HG02763 (cell line): ENCODE data around the gene ASTL.
"Not testable (repeated sequence)": the region's sequence is repeated elsewhere in the genome, so short reads cannot be mapped to it uniquely, and the experiment has no call there.

Experiments used
- ATAC-seq: cut with Tn5 transposase; IDR thresholded peaks from one replicate; pipeline ENCODE4 v1.9.1; 2021; ENCODE audit warnings: mild to moderate bottlenecking, moderate library complexity; ENCODE audit not compliant: unreplicated experiment

ASTL gene

DNA sequence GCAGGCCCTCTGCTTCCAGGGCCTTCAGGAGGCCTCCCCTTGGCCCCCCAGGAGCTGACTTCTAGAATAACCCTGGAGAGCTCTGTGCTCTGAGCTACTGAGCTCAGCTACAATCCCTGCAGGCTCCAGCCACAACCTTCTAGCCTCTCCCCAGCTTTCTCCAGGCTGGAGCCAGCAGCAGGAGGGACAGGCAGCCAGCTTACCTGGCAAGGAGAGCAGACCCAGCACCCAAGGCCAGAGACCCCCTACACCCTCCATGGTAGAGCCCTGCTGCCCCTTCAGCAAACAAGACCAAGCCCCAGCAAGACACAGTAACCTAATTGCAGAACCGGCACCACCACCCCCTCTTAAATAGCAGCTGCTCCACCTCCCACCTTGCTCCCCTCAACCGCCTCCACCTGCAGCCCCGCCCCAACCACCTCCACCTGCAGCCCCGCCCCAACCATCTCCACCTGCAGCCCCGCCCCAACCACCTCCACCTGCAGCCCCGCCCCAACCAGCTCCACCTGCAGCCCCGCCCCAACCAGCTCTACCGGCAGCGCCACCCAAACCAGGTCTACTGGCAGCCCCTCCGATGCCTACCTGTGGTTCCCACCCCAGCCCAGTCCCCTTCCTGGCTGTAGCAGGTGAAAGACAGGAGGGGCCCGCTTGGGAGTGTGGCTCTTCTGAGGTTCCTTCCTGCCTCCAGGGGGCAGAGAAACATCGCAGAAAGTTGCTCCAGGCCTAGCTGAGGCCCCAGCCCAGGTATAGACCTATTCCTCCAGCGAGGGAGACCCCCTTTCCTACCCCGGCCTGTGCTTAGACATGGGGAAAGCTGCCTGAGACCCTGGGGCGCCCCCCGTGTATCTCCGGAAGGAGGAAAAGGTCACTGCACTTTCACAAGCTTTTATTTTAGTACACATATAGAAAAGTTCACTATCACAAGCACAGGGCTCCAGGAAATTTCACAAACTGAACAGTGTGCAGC, at the start of gene ASTL:
TSS of gene ASTL (minus strand) at position 324 of the 967 bp plus-strand sequence. CDS start at position 258, 66 bp downstream.
- ATAC-seq: no peak

DNA sequence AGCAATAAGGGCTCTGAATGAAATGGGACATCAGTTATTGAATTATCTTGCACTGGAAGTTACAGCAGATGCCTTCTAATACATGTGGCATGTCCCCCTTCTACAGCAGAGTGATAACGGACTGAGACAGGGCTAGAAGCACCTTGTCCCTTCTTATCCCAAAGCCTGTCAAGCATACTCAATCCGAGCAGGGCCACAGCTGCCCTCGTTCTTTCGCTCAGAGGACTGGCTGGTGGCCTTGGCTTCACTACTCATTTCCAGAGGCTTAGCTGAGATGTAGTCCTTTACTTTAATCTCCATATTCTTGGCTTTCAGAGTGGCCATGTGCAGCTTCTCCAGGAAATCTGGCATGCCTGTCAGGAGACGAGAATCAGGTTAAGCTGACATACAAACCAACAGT, 48.3 kb upstream of the ASTL start:
- no peak for ATAC-seq

DNA sequence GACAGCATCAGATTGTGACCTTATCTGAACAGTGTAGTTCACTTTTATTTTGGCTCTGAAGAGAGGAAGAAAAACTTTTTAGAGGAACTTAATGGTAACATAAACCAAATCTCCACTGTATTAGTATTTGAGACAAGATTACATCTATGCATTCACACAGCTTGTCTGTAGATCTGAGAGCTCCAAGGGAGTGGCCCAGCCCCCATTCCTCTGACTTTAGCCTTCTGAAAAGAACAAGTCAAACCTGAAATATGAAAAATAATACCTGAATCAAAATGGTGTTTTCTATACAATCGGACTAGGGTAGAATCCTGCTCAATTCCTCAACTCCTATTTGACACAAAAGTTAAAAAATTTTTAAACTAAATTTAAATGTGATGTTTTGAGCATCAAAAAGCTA, 47.2 kb upstream of the ASTL start:
- no peak for ATAC-seq

DNA sequence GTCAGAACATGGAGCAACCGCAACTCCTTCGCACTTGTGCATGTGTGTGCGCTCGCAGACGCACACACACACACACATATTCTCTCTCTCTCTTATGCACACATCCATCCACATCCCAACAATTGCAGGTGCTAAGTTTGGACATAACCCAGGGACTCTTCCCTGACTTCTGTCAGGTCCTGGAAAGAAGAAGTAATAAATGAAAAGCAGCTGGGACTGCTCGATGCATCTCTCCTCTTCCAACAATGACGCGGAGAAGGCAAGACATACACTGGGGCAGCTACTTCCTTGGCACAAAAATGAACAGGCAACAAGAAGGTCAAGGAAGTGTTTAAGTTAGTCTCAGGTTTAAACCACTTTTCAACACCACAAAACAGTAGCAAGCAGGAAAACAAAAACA, 46.7 kb upstream of the ASTL start:
- no peak for ATAC-seq

DNA sequence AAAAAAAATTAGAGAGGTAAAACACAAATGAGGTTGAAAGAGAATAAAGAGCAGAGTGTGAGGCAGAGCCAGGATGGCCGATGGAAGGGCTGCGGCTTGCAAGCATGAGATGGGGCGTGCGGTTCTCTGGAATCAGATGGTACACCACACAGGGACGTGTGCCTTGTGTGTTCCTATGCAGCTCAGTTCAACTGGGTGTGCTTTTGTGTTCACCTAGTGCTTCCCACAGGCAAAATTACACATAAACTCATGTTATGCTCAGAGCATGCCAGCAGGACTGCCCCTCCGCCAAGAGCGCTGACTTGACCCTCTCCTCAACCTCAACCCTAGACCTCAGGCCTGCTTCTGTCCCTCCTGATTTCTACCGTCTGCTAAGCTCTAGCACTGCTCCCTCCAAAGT, 45.9 kb upstream of the ASTL start:
- no peak for ATAC-seq

DNA sequence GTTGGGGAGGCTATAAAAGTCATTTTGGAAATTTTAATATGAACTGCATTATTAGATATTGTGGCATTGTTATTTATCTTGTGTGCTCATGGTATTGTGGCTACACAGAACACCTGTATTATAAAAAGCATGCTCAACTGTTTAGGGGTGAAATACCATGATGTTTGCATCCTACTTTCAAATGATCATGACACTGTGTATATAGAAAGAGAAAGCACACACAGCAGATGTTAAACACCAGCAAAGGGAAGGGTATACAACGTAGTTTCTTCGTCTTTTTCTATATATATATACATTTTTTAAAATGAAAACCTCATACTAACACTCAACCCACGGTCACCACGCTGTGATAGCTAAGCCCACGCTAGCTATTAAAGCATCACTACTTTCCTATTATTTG, 43.2 kb upstream of the ASTL start:
- ATAC-seq: no peak

DNA sequence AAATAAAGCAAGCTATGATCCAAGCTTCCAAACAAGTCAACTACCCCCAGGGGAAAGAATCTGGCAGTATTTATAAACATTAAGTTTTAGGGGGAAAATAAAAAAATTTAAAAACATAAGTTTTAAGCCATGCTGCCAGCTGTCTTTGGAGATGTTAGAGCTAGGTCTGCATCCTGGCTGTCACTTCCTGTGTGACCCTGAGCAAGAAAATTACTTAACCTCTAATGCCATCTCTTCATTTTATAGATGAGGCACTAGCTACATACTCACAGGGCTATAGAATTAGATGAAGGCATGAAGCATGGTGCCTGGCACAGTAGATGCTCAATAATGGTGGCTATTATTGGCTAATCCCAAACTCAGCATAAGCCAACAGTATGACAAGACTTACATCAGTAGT, 42.2 kb upstream of the ASTL start:
- no peak for ATAC-seq

DNA sequence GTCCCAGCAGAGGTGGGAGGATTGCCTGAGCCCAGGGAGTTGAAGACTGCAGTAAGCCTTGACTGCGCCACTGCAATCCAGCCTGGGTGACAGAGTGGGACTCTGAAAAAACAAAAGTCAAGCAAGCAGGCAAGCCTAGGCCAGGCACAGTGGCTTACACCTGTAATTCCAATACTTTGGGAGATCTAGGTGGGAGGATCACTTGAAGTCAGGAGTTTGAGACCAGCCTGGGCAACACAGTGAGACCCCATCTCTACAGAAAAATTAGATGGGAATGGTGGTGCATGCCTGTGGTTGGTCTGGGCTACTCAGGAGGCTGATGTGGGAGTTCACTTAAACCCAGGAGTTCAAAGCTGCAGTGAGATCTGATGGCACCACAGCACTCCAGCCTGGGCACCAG, 41.7 kb upstream of the ASTL start:
- no peak for ATAC-seq

DNA sequence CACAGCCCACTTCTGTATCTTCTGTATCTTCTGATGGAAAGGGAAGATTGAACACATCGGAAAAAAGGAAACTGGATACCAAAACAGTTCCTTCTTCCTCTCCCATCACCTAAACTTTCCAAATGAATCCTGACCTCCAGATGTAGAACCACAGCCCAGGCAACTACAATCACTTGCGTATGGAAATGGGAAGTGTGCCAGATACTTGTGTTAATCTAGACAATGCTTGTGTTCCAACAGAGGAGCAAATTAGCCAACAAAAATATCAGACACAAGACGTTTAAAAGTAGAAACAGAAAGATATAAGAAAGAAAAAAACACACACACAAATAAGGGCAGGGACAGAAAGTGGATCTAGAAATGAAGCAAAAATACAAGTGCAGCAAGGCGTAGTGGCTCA, 38.4 kb upstream of the ASTL start:
- no peak for ATAC-seq

DNA sequence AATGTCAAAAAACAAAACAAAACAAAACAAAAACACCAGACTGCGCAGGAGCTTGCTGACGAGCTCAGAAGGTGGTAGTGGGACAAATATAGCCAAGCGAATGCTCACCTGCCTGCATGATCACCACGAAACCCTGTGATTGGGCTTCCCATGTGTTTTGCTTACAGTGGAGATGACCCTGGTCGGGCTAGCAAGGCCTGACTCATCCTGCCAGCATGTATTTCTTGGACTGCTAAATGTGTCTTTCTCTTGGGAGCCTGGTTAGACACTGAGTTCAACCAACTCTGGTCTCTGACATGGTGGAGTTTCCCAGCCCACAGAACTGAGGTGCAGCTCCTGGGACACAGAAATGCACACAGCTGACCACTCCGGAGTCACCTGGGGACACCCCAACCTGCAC, 37.6 kb upstream of the ASTL start:
- ATAC-seq: no peak

DNA sequence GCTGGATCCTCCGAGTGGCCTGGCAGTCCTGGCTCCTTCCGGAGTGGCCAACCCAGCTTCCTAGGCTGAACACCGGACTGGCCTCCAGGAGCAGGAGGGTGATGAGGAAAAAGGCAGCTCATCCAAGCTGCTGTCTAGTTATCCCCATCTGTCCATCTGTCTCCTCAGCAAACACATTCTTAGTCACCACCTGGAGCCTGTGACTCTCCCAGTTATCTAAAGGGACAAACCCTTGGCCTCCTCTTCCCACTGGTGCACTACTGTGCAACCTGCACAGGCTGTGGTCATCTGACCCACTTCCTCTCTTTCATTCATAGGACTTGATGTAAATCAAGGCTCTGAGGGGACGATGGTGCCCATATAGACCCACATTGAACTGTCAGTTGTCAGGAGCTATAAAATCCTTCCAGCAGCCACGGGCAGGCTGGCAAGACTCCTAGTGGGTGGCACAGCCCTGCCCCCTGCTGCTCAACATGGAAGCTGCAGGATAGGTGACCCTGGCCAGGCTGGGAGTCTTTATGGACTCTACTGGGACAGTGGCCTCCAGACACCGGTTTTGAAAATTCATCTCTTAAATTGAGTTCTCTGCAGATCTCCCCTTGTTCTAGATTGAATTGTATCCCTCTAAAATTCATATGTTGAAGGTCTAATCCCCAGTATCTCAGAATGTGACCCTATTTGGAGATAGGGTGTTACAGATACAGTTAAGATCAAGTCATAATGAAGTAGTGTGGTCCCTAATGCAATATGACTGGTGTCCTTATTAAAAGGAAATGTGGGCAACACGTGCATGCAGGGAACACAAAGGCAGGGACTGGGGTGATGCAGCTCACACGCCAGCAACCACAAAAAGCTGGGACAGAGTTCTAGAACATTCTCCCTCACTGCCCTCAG, 36.2 kb upstream of the ASTL start:
- ATAC-seq: peak; percentile 83

DNA sequence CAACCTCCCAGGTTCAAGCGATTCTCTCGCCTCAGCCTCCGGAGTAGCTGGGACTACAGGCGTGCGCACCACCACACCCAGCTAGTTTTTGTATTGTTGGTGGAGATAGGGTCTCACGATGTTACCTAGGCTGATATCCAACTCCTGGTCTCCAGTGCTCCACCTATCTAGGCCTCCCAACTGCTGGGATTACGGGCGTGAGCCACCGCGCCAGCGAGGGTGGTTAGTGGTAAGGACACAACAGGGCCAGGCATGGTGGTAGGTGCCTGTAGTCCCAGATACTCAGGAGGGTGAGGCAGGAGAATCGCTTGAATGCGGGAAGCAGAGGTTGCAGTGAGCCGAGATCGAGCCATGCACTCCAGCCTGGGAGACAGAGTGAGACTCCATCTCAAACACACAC, 33.5 kb upstream of the ASTL start:
- no peak for ATAC-seq

DNA sequence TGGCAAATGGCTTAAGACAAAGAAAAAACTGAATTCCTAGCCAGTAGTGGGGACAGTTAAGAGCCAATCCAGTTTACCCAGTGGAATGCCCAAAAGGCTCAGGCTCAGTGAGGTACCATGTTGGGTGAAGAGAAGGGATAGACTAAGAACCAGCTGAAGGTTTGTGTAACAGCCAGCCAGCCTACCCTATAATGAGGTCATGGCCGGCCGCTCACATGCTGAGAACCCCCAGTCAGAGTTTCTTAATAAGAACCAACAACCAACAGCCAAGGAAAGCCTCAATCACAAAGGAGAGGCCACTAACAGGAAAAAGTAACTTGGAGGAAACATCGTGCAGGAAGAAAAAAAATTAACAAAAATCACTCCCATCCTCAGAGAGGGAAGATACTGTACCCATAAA, 32.3 kb upstream of the ASTL start:
- ATAC-seq: no peak

DNA sequence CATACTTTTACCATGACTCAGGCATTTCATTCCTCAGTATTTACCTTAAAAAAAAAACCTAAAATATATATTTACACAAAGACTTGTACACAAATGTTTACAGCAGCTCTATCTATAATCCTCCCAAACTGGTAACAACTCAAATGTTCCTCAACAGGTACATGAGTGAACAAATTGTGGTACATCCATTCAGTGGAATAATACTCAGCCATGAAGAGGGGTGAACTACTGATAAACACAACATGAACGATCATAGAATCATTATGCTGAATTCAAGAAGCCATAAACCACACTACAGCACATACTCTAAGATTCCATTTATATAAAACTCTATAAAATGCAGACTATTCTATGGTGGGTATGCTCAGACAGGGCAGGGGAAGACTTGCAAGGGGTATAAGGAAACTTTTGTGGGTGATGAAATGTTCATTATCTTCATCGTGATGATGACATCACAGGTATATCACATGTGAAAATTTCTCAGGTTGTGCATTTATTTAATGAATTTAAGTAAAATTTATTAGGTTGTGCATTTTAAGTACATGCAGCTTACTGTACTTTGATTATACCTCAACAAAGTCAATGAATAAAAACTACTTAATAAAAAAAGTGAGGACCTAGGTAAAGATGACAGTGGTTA, 31.7 kb upstream of the ASTL start:
- no peak for ATAC-seq

DNA sequence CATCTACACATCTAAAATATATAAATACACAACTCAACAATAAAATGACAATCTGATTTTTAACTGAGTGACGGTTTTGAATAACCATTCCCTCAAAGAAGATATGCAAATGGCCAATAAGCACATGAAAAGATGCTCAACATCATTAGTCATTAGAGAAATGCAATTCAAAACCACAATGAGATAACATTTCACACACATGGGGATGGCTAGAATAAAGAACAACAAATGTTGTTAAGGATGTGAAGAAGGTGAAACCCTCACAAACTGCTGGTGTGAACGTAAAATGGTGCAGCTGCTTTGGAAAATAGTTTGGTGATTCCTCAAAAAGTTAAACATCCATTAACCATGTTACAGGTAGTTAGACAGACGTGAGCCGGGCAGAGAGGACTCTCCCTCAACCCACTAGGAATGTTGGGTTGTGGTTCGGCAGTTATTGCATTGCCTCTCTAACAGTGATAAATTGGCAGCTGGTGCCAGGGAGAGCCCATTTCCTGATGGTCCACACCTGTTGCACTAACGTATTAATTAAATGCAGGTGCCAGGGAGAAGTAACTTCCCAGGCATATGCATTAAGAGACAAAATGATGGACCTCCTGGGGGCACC, 29.2 kb upstream of the ASTL start:
- no peak for ATAC-seq

DNA sequence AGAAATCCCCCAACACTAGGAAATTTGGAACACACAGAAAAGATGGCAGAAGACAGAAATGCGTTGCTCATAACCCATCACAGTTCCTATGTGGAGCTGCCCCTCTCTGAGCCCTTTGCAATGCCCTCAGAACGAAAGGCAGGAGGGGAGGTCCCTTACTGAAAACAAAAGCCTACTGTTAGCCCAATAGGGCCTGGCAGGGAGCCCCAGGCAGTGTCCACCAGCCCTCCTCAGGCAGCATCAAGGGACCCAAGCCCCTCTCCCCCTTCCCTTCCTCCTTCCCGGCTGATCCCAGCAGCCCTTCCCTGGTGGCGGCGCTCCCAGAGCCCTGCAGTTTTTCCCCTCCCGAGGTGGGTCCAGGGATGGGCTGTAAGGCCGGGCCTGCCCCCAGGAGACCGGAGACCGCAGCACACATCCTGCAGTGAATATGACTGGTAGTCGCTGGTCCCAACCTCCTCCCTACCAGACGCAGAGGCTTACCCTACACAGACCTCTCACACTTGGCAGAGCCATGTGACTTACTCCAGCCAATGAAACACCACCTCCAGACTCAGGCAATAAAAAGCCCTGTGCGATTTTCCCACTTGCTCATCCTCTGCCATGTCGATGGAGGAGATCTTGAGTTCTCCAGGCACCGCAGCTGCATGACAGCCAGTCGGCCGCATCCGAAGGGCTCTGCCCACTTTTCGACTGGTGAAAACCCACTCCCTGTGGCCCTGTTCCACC, 26.3 kb upstream of the ASTL start:
- ATAC-seq: peak; percentile 64

DNA sequence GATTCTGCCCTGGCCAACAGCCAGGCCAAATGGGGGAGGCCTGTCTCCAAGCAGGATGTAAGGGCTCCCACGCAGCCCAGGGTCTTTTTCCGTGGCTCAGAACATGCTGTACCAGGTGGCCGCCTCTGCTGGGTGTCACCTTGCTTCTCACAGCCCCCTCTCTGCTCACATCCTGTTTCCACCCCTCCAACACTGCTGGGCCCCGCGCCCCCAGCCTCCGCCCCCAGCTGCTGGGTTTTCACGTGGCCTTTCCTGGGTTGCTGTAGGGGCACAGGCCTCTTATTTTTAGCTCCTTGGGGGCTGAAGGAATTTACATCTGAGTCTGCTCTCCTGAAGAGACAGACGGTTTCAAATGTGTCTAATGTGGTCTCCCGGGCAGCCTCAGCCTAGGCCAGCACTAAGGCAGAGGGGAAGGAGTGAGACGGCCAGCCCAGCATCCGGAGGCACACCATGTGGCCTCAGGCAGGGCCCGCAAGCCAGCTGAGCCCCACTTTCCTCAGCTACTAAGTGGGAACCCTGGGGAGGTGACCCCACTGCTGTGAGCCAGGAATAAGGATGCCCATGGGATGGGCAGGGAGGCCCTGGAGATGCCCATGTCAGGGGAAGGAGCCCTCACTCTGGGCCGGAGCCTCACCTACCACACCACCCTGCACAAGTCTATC, 25.6 kb upstream of the ASTL start:
- peak; percentile 53 for ATAC-seq

DNA sequence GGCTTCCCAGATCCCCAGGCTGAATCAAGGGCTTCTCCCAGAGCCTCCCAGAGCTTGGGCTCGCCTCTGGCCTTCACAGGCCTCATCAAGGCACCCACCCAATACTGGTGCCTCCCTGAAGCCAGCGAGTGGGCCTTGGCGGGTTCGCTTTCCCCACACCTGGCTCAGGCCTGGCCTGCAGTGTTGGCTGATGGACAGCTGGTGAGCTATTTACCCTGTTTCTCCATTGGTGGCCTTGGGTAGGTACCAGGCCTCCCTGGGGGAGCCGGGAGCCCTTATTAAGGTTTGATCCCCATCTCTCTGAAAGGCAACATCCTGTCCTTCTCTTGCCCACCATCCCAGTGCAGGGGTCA, 25.1 kb upstream of the ASTL start:
- ATAC-seq: peak; percentile 15

DNA sequence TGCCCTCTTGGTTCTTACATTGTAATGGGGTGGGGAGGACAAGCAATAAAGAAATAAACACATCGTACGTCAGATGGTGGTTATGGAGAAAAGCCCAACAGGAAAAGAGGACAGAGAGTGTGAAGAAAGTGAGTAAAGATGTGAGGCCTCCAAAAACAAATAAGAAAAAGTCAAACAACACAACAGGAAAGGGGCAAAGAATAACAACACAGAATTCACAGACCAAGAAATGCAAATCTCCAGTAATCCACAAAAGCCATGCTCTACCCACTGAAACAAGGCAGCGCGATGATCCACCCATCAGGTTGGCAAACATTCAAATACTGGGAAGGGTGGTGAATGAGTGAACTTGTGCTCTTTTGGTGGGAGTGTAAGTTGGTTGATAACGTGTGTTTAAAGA, 23.6 kb upstream of the ASTL start:
- no peak for ATAC-seq

DNA sequence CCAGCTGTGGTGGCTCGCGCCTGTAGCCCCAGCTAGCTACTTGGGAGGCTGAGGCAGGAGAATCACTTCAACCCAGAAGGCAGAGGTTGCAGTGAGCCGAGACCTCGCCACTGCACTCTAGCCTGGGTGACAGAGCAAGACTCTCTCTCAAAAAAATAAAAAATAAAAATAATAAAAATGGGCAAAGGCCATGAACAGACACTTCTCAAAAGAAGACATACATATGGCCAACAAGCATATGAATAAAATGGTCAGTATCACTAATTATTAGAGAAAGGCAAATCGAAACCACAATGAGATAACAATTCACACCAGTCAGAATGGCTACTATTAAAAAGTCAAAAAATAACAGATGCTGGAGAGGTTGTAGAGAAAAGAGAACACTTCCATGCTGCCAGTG, 22.1 kb upstream of the ASTL start:
- ATAC-seq: not testable (repeated sequence)
